Amniotic epithelial cell (primary cell): ENCODE results near the gene NCKAP5.

Experiments
- DNase-seq: peaks from one replicate; pipeline ENCODE4 v3.0.0-alpha.2; 2010; ENCODE audit warnings: low read depth

The NCKAP5 gene

DNA sequence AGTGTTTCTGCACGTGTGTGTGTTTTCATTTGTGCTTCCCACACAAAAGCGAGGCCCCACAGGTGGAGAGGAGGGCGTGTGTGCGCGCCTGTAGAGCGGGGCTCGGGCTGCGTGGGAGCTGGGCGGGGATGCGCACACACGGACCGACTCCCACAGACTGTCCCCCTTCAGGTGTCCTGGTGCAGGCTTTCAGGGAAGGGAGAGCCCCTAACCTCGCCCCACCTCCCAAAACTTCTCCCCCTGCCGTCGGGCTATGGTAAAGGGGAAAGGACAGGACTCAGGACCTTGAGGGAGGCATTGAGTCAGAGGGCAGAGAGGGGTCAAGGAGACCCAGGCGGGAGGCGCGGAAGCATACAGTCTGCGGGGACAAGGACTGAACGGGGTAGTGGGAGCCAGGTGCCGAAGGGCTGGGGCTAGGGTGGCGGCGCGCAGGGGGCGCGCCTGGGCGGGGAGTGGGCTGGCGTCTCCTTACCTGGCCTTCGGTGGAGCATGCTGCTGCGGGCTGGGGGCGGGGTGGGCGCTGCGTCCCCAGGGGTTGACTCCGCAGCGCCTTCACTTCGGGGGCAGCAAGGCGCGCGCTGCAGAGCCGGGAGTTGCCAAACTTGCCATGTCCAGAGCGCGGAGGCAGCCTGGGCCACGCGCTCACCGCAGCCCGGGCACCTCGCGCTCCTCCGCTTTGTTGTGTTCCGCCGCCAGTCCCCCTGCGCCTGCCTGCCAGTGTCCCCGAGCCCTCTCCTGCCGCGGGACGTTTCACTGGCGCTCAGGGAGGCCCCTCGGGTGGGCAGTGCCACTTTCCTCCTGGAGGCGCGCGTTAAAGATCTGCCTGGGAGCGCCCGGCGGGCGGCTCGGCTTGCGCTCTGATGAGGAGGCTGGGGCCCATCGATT lies 302.0 kb downstream of the NCKAP5 start:
- DNase-seq = peak; percentile 13

DNA sequence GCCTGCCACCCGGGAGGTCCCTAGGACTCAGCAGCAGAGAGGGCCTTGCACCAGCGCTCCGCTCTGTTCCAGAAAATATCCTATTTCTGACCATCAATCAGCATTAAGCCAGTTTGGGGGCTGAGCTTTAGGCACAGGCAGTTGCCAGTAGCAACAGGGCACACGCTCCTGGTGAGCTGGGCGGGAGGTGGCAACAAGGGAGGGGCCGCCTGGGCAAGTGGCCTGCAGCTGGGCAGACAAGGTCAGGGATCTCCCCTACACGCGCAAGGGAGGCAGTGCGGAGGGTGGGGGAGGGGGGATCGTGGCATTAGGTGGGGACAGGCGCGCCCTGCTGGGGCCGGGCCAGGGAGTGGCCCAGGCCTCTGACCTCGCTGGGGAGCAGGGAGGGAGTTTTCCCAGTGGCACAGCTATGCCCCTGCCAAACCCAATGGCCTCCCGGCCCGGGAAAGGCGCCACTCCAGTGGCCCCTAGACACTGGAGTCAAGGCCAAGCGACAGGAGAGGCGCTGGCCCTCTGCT lies 302.8 kb downstream of the NCKAP5 start:
- DNase-seq = no peak

DNA sequence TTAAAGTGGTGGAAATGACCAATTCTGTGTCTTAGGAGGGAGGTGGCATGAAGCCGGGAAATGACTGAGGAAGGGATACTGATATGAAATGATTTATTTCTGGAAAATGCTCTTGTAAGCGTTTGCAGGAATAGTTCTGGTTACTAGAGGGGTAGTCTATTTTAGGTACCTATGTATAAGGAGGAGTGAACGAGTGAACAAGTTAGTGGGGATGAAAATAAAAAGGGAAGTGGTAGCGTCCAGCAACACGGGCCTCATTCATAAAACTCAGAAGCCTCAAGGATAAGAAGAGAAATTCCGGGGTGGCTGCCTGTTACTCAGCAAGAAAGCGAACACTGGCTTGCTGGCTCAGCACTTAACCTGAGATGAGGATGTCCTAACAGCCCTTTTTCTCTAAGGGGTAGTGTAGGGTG lies 303.3 kb downstream of the NCKAP5 start:
- DNase-seq = peak; percentile 49

DNA sequence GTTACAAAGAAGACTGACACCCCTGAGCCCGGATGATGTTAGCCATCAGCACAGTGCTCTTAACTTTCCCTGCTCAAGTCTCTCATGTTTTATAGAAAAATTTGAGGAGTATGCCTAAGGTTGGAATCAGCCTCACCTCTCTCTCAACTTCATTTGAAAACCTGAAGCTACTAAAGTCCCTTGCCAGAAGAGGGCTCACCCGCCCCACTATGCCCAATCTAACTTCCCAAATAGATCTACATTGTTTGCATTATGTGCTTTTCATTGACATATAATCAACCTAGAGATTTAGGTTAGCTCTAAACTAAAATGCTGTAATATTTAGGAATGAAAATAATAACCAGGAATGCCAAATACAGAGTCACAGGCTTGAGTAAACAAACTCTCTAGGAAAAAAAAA lies 305.4 kb downstream of the NCKAP5 start:
- DNase-seq = peak; percentile 22

DNA sequence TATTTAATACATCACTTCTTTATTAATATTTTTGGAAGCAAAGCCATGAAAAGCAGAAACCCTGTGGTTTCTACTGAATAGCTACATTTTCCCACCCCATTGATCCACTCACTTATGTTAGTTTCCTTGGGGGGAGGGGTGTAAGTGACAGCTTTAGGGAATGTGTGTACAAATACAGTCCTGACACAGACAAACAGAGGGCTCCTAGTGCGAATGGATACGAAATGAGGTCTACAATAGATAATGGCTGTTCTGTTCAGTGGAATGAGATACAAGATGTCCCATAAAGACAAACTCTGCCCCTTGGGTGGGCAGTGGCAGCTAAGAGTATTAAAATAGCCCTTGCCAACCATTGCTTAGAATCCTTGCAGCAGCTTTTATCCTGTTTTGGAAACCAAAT lies 312.9 kb downstream of the NCKAP5 start:
- DNase-seq = no peak

DNA sequence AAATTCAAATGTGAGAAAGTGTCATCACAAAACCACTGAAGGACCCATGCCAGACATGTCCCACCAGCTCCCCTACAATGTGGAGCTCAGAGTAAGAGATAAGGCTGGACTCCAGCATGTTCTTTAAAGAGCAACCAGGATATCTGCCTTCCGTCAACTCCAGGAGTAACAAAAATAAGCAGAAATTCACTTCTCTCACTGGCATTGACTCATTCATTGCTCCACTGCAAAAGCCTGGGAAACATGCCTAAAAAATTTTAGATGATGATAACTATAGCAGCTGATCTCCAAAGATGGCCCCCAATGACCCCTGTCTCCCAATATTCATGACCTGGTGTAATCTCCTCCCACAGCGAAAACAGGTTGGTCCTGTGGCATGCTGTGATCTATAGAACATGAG lies 314.5 kb downstream of the NCKAP5 start:
- DNase-seq = peak; percentile 46

DNA sequence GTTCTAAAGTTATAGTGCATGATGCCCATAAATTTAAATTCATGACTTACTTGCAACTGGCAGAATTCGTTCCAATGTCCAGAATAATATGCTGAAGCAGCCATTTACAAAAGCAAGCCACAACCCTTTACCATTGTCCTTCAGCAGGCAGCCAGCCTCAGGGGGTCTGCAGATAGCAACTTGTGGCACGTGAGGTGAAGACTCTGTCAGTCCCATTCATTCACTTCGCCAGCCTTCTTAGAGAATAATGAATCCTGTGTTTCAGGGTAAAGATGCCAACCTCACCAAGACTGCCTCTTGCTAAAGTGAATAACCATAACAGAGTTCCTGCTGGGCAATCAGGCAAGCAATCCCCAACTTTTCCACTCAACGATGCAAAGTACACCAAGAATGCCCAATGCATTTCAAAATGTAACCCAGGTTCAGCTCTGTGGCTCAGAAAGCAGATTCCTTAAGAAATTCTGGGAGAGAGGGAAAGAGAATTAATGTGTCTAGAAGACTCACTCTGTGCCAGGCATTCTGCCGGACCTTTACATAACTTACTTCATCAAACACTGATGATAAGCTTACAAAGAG lies 315.4 kb downstream of the NCKAP5 start:
- peak; percentile 48 for DNase-seq

DNA sequence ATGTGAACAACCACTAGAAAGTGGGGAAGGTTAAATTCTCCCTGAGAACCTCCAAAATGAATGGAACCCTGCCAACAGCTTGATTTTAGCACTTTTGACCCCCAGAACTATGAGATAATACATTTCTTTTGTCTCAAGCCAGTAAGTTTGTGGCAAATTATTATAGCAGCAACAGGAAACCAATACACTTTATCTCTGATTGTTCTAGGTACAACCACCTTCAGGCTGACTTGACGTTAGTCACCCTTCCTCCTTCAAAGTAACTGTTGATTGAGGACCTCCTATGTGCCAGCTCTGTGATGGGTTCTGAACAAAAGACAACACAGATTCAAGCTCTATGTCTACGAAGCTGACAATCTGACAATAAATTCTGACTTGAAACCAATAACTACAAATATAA lies 318.9 kb downstream of the NCKAP5 start:
- no peak for DNase-seq

DNA sequence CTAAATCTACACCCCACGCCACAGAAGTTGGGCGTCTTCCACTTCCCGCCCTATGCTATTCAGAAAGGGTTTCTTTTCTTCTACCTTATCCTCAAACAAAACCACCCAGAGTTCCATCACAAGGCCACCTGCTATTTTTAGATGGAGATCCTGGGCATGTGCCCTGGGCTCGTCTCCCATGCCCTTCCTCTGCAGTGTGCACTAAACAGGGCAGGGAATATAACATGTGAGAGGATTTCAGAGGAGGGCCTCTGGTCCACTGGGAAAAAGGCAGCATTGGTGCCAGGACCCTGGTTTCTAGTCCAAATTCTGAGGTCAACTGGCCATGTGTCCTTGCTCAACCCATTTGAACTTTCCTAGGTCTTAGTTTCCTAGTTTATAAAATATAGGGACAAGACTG lies 320.0 kb downstream of the NCKAP5 start:
- DNase-seq = no peak

DNA sequence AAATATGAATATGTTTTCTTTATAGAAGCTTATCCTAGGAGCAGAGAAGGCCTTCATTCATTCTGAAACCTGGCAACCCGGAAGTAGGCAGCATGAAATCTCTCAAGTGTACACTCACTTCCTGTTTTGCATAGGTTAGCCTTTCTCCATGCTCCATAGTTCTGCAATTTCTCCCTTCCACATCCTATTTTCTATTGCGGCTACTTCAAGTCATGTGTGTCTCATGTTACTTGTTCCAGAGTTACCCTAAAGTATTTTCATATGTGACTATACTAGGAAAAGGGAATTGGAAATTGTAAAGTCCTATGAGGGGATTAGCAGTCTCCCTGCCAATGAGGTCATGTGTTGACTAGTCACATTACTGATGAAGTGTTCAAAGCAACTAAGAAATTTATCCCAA lies 320.6 kb downstream of the NCKAP5 start:
- peak; percentile 6 for DNase-seq

DNA sequence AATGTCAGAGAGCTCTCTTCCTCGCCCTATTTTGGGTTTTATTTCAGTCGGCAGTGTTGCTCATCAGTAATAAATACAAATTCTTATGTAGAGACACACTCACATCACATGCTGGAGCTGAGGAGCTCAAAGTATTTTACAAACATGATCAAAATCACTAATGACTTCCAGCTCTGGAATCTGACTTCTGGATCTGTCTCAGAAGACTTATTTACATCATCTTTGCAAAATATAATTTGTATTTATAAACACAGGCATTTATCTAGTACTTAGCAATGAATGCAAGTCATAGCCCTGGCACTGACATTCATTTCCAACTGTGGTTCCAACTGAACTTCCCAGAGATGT lies 327.1 kb downstream of the NCKAP5 start:
- peak; percentile 73 for DNase-seq

DNA sequence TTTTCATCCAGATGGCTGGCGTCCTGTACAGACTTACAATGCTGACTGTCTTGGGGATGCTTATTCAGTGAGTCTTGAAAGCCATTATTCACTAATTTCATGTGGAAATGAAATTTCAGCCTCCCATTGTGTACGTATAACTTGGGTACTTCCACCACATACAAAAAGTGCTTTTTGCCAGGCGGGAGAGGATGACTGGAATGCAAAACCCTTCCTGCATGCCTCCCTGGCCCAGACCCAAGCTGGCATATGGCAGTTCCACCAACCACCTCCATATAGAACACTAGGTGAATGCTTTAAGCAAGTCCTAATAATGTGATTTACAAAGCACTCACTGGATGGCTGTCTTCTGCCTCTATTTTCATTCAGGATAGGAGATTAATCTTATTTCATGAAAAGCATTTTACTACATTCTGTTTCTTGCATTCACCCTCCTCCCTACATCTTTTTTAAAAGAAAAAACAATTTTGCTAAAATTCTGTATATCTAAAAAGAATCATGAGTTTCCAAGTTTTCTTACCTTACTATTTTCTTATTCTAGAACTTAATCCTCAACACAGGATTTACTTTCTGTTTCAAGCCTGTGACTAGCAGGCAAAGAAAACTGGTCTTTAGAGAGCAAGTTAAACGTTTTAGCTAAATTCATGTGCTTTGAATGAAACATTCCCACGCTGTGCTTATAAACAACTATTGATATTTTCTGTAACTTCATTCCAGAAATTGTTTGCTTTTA lies 327.6 kb downstream of the NCKAP5 start:
- no peak for DNase-seq

DNA sequence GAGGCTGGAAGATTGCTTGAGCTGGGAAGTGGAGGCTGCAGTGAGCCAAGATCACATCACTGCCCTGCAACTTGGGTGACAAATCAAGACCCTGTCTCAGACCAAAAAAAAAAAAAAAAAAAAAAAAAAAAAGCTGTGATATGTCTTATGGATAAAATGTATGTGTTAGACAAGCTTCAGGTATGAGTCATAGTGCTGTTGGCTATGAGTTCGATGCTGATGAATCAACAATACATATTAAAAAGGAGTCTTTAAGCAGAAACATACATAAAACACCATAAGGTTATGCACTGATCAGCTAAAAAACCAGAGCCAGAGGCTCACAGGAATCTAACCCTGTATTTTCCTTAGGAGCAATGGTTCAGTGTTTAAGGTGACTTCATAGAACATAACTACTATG lies 332.3 kb downstream of the NCKAP5 start:
- no peak for DNase-seq

DNA sequence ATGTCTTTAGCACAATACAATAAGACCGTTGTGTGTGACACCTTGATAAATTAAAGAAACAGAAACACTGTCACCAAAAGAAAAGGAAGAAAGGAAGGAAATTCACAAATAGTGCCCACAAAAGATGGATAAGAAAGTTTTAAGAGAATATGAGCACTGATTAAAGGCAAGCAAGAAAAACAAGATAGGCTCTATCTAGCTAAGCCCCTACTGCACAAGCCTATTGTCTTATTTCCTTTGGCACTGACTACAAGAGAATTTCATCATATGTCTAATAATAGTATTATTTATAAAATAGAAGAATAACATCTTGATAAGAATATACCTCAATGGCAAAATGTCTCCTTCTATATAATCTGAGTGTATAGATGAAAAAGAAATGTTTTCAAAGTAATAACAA lies 335.7 kb downstream of the NCKAP5 start:
- no peak for DNase-seq

DNA sequence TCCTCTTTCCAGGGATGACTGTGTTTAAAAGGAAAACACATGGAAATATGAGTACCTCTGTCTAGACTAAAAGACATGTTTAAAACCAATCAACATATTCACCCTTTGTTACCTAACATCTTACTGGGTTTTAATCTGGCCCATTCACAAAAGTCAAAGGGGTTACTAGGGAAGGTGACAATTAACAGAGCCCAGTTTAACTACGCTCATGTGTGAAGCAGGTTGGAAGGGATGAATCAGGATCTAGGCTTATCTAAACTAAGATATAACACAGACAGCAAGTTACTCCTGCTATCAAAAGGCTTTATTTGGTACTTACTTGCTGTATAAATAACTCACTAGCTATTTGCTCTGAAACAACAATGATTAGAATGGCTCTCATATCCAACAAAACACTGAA lies 337.0 kb downstream of the NCKAP5 start:
- DNase-seq = peak; percentile 15

DNA sequence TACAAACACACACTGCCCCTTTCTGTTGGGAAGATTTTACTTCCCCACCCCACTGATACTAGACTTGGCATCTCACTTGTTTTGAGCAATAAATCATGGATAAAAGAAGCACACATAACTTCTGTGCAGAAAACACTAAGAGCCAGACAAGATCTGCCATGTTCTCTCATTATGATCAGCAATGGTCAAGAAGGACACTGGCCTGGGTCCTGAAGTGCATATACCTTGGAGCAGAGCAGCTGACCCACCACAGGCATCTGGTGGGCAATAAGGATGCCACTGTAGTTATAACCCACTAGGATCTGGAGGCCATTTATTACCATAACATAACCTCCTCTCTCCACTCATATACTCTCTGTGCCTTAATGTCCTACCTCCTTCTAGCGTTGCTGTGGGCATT lies 338.3 kb downstream of the NCKAP5 start:
- DNase-seq = peak; percentile 30

DNA sequence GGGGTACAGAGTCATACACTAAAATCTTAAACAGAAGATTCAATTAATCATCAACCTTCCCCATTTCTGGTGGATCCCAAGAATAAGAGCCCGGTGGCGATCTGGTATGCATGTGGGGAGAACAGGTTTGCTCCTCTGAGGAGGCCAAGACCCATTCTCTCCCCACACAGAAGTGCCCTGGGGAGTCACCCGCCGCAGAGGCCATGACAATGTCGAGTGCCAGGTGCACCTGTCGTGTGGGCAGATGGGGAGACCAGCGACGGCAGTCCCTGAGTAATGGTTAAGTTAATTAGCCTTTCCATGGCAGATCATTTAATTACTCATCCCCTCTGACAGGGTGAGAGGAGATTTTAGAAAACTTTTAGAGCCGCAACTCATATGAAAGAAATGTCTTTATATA lies 345.0 kb downstream of the NCKAP5 start:
- DNase-seq = no peak

DNA sequence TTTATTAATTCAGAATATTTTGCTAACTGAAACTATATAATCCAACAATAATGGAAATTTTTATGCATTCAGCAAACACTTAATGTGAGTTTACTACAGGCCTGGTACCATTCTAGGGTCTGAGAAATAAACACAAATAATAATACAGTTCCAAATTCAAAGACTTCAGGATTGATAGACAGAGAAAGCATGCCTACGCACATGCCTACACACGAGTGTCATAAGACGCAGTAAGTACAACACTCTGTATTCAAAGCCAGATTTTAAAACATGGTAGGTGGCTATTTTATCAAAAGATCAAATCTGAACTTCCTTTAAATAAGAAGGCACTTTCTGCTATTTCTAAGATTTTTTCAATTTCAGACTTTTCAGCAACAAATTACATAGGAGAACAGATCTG lies 346.9 kb downstream of the NCKAP5 start:
- no peak for DNase-seq

DNA sequence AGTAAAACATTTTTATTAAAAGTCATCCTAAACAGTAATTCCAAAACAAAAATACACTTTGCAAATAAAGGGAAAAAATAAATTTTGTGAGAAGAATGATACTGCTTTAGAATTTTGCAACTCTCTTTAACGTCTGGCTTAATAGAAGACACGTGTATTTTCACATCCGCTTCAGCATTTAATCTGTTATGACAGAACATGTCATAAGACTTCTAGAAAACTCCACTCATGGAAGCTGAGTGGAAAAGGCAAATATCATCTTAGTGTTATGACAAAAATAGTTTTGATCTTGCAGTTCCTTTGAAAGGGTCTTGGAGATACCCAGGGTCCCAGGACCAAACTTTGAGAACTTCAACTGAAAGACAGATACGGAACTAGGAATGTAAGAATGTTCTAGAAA lies 350.1 kb downstream of the NCKAP5 start:
- no peak for DNase-seq

DNA sequence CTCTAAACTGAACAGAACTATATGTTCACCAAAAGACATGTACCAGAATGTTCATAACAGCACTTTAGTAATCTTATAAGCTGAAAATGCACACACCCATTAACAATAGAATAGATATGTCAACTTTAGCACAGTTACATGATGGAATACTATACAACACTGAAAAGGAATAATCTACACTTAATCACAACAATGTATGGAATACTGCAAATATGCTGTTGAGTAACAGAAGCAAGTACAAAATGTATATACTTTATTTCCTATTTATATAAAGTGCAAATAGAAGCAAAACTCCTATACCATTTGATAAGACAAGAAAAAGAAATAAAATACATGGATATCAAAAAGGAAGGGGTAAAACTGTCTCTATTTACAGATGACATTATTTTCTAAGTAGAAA lies 352.8 kb downstream of the NCKAP5 start:
- DNase-seq = no peak

DNA sequence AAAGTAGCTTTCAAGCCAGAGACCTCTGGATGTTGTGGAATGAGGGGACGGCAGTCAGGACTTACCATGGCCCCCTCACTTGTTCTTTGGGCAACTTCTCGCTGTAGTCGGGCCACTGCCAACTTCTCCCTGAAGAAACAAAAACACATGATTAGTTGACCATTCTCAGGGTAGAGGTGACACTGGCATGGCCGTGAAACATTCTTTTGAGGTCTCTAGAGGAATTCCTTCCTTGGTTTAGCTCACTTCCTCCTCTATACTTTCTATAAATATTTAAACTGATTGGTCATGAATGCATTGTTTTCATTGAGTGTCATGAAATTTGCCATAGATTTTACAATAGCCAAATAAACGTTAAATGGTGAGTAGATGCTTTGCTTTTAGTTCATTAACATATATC lies 354.6 kb downstream of the NCKAP5 start:
- DNase-seq = no peak

DNA sequence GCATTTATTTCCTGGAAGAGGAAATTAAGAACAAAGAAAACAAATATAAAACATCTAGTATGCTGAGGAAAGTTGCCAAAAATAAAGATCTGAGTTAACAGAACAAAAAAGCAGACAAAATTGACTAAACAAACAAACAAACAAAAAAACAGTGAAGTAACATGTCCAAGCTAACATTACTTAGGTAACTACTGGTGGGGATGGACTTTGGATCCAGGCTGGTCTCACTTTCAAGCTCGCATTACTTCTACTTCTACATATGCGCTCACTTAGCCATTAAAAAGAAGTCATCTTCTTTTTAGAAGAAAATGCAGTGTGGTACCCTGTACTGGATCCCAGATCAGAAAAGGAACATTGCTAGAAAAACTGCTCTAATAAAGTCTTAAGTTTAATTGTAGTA lies 358.9 kb downstream of the NCKAP5 start:
- DNase-seq = no peak

DNA sequence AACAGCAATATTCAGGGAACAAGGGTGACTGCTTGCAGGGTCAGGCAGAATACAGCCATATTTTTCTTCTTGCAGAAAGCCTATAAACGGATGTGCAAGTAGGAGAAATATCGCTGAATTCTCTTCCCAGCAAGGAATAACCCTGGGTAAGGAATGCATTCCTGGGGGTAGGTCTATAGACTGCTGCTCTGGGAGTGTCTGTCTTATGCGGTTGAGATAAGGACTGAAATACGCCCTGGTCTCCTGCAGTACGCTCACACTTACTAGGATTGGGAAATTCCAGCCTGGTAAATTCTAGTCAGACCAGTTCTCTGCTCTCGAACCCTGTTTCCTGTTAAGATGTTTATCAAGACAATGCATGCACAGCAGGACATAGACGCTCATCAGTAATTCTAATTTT lies 361.6 kb downstream of the NCKAP5 start:
- DNase-seq = peak; percentile 10
